HepG2 (cell line): ENCODE results near the gene TRPC6.

Experiments
- ATF7 ChIP-seq, 2 experiments: fragments of 450-650 bp in 1 of 2; sonication (generic) in 1 of 2; formaldehyde crosslinking in 1 of 2; IDR thresholded peaks; 2 replicates each; pipeline versions ENCODE4 v1.4.0 to v1.6.1; 2016 to 2020; ENCODE audit warnings: antibody characterized with exemption in 1 of 2, mild to moderate bottlenecking in 1 of 2, missing genetic modification reagents in 1 of 2
- GMEB1 ChIP-seq: sonication (generic); formaldehyde crosslinking; IDR thresholded peaks from 2 replicates; pipeline ENCODE4 v1.5.1; 2020; ENCODE audit warnings: missing genetic modification reagents, mild to moderate bottlenecking, borderline replicate concordance
- JDP2 ChIP-seq: sonication (generic); formaldehyde crosslinking; IDR thresholded peaks from 2 replicates; pipeline ENCODE4 v1.8.1; 2022; ENCODE audit warnings: missing genetic modification reagents, borderline replicate concordance
- NFYB ChIP-seq: sonication (generic); formaldehyde crosslinking; IDR thresholded peaks from 2 replicates; pipeline ENCODE4 v1.4.0; 2020; ENCODE audit warnings: missing genetic modification reagents
- RARG ChIP-seq: sonication (generic); formaldehyde crosslinking; IDR thresholded peaks from 2 replicates; pipeline ENCODE4 v1.4.0; 2020; ENCODE audit warnings: low read depth, mild to moderate bottlenecking, missing genetic modification reagents
- ZFP36 ChIP-seq: fragments of 150-350 bp; IDR thresholded peaks from 2 replicates; pipeline ENCODE4 v1.6.1; 2018; ENCODE audit warnings: borderline replicate concordance, low read length, low read depth; ENCODE audit not compliant: partially characterized antibody

GRCh38 chr11:101566626-101567025, 17.2 kb downstream of the TRPC6 start:
- TF ChIP-seq RARG (CRISPR knock-in tag) (no peak), ATF7 (IDR thresholded peaks at IDR 0.05) (no peak), ATF7 (CRISPR knock-in tag; IDR thresholded peaks at IDR 0.05) (no peak), ZFP36 (no peak), JDP2 (no peak), NFYB (CRISPR knock-in tag) (no peak), GMEB1 (no peak)
